Skin of body (tissue), 2 donors: ENCODE results near the gene MS4A10. TPM values are rescaled to one million over a fixed set of nuclear protein-coding genes. Genes with fewer than 3 reads are reported as not detected.
"Not testable (repeated sequence)": the region's sequence is repeated elsewhere in the genome, so short reads cannot be mapped to it uniquely, and the experiment has no call there.

Experiments used
- DNase-seq: peaks from one replicate; lab custom pipeline; 2025; lab: John Stamatoyannopoulos, UW
- total RNA-seq: library from RNA; depleted of rRNA; stranded (reverse); fragments of >200 nt; gene quantifications from one replicate; pipeline ENCODE4 v1.2.3, GENCODE V29; 2014

MS4A10 gene
- total RNA-seq: not detected

- DNase-seq: no peak
Measured at GRCh38 chr11:60785136-60785535, at the start of gene MS4A10. Gene MS4A10 (plus strand): TSS chr11:60785333. CDS start chr11:60790336, 5,003 bp downstream.

GRCh38 chr11:60739114-60739513 is 46.0 kb upstream of the MS4A10 start:
- DNase-seq: no peak

GRCh38 chr11:60740573-60740972 is 44.6 kb upstream of the MS4A10 start:
- no peak for DNase-seq

GRCh38 chr11:60741421-60741820 is 43.7 kb upstream of the MS4A10 start:
- DNase-seq: no peak

GRCh38 chr11:60743058-60743457 is 42.1 kb upstream of the MS4A10 start:
- no peak for DNase-seq

GRCh38 chr11:60744114-60744513 is 41.0 kb upstream of the MS4A10 start:
- DNase-seq: no peak

GRCh38 chr11:60747359-60747873 is 37.7 kb upstream of the MS4A10 start:
- no peak for DNase-seq

GRCh38 chr11:60748225-60748624 is 36.9 kb upstream of the MS4A10 start:
- no peak for DNase-seq

- DNase-seq: no peak
Measured at GRCh38 chr11:60748821-60749220, 36.3 kb upstream of the MS4A10 start.

- no peak for DNase-seq
Measured at GRCh38 chr11:60750911-60751310, 34.2 kb upstream of the MS4A10 start.

- DNase-seq: no peak
Measured at GRCh38 chr11:60753309-60753708, 31.8 kb upstream of the MS4A10 start.

GRCh38 chr11:60754887-60755286 is 30.2 kb upstream of the MS4A10 start:
- DNase-seq: no peak

GRCh38 chr11:60756307-60757032 is 28.7 kb upstream of the MS4A10 start, which contains the start of gene MS4A15:
Gene MS4A15 (plus strand): TSS chr11:60756867. CDS start chr11:60763734, 6,867 bp downstream.
- DNase-seq: no peak

- DNase-seq: no peak
Measured at GRCh38 chr11:60757231-60757800, 27.8 kb upstream of the MS4A10 start.

- not testable (repeated sequence) for DNase-seq
Measured at GRCh38 chr11:60758671-60759070, 26.5 kb upstream of the MS4A10 start.

GRCh38 chr11:60759438-60760225 is 25.5 kb upstream of the MS4A10 start:
- not testable (repeated sequence) for DNase-seq

GRCh38 chr11:60761436-60762190 is 23.5 kb upstream of the MS4A10 start:
- DNase-seq: no peak

GRCh38 chr11:60762851-60763691 is 22.1 kb upstream of the MS4A10 start:
- DNase-seq: no peak

- no peak for DNase-seq
Measured at GRCh38 chr11:60763692-60764369, 21.3 kb upstream of the MS4A10 start.

GRCh38 chr11:60764879-60765278 is 20.3 kb upstream of the MS4A10 start:
- no peak for DNase-seq
